HG02840 (cell line): ENCODE results near the gene PHKA2.

Experiments used
- ATAC-seq: cut with Tn5 transposase; IDR thresholded peaks from one replicate; pipeline ENCODE4 v1.9.1; 2021; ENCODE audit warnings: mild to moderate bottlenecking, moderate library complexity, moderate number of reproducible peaks; ENCODE audit not compliant: unreplicated experiment, low FRiP score

The PHKA2 gene

DNA sequence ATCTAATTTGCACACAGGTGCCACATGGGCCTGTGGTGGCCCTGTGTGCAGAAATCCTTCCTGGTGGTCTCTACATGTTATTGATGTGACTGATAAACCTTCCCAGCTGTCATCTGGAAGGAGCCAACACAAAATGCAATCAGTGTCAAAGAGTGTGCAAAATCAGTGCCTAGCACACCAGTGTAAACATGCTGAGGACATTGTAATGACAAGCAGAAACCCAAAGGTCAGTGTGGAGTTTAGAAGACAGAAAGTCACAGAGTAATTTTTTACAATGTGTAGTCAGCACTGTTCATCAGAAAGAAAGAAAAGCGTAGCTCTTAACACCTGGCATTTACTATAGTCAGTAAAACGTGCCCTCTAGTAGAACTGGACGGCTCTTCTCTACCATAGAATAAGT lies 50.3 kb downstream of the PHKA2 start:
- ATAC-seq: no peak

DNA sequence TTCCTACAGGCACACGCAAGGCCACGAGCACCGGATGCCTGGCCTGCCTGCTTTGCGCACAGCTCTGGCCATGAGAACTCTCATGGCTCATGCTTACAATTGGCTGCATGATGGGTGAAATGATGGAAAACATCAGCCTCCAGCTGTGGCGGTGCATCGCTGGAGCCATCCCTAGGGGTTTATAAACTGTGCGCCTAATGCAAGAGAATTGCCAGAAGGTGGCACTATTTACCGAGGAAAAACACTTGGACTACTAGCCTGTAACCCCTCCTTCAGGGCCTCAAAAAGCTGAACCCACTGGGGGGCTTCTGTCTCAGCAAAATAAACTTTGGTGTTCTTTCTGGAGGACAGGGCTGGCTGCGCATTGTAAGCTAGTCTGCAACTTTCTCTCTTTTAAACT lies 51.9 kb downstream of the PHKA2 start:
- no peak for ATAC-seq

GRCh38 chrX:18929775-18930174 lies 54.1 kb downstream of the PHKA2 start:
- ATAC-seq: no peak

DNA sequence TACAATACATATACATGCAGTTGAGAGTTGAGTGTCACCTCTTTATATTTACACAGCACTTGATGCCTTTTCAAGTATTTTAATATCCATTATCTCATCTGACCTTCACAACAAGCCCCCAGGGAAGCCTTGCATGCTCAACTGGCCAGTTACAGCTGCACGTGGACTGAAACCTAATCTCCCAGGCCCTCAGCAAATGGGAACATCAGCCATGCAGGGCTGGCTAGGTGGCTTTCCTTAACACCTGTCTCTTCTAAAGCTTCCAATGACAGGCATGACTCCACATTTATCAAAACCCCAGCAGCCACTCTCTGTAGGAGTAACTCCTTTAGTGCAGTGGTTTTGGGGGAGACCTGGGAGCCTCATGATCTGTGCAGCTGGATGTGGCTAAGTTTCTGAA lies 56.4 kb downstream of the PHKA2 start:
- ATAC-seq: no peak

GRCh38 chrX:18924507-18925088 lies 59.3 kb downstream of the PHKA2 start:
- ATAC-seq: no peak

DNA sequence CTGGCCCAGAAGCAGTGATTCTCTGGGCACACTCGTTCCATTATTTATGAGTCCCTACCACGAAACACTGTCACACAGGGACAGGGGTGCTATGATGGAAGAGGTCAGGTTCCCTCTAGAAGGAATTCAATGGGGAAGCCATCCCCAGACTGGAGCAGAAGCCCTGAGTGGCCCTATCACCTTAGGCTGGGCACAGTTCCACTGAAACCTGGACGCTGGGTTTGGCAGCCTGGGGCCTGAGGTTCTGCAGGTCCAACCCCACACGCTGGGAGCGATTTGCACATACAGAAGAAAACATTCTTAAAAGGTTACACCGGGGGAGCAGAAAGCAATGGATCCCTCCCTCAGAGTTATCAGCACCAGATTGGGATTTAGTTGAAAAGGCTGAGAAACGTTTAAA lies 63.3 kb downstream of the PHKA2 start:
- ATAC-seq: no peak

DNA sequence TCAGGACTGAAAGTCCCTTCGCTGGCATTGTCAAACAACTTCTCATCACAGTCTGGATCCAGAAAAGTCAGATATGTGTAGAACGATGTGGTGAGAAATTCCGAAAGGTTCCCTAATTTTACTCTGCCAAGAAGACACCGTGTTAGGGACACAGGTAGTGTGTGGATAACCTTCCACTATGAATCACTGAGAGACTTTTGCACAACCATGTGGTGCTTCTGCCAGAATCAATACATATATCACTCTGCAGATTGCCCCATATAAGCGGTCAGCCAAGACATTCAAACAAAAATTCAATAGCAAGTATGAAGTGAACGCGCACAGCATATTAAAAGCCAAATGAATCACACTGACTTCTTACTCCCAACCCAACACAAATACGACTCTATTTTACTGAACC lies 63.8 kb downstream of the PHKA2 start:
- ATAC-seq: no peak

DNA sequence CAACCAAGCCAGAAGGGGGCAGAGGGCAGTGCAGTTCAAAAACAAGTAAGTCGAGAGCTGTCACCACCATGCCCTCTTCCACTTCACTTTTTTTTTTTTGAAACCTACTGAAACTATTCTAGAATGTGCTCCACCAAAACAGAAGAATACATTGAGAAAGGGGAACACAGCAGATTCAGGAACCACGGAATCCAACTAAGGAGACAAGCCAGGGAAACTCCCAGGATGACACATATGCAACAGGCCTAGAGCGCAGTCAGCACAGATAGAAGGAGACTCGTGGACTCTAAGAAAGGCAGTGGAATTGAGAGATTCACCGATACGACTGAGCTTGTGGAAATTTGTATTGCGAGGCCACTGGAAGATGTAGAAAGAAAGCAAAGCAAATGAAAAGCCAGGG lies 66.1 kb downstream of the PHKA2 start:
- ATAC-seq: no peak

DNA sequence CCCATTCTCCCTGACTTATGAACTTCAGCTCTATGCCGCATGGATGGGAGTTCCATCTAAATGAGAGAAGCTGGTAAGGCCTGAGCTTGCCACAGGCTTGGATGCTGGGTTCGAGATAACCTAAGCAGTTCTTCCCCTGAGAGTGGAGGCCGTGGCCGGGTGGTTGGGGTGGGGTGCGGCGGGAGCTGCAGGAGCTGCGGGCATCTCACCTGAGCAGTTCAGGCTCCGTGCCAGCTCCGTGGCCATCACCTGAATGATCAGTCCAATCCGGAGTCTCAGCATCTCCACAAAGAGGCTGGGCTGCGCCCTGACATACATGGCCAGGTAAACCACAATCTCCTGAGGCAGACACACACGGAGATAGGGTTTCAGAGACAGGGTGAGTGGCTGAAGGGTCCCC lies 77.6 kb downstream of the PHKA2 start:
- ATAC-seq: no peak

- no peak for ATAC-seq
Observed at GRCh38 chrX:18900401-18900976, 83.4 kb downstream of the PHKA2 start.

- ATAC-seq: no peak
Observed at GRCh38 chrX:18899796-18900380, 84.0 kb downstream of the PHKA2 start.

DNA sequence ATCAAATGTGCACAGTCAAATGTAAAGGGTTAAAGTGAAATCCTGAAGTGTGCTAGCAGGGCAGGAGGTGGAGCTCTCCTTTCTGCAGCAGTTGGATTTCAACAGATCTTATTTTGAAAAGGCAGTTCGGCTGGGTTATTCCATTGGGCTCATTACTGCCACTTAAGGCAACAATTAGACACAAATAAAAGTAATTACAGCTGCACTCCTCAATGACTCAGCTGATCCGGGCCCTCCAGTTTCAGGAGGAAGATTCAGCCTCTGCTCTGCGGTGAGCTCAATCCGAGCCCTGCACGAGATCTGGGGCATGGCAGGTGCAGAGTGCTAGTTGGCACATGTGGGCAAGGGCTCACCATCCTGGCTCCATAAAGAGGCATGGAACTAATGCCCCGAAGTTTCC lies 85.4 kb downstream of the PHKA2 start:
- ATAC-seq: no peak

DNA sequence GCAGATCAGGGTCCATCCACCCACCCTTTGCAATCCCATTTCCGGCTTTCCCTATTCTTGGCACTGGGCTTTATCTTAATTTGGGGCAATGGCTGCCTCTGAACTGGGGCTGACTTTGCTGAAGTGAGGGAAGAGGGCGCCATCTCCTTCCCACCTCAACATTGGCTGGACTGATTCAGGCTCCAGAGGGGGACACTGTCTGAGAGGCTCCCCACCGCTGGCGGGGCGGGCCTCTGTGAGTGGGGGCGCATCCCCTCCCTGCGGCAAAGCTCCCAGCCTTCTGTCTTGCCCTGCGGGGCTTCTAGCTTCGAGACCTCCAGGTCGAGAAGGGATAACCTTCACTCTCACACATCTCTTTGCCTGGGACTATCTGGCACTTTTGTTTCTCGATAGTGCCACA lies 85.8 kb downstream of the PHKA2 start:
- ATAC-seq: no peak

DNA sequence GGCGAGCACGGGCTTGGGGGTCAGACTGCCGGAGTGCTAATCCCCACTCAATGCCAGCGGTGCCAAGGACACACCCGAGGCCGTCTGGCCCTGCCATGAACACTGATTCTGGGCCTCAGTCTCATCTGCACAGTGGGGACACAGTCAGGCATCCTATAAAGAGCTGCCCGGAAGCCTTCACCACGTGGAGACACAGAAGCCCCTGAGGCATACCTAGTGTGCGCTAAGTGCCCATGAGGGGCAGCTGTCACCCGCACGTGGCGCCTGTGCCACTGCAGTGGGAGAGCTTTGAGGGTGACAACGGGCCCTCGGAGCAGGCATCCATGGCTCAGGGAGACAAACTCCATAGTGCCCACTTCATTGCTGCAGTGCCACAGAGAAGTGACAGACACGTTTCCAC lies 86.3 kb downstream of the PHKA2 start:
- no peak for ATAC-seq

- ATAC-seq: no peak
Observed at GRCh38 chrX:18896680-18897544, 87.0 kb downstream of the PHKA2 start.

- ATAC-seq: no peak
Observed at GRCh38 chrX:18895189-18895951, 88.5 kb downstream of the PHKA2 start.

DNA sequence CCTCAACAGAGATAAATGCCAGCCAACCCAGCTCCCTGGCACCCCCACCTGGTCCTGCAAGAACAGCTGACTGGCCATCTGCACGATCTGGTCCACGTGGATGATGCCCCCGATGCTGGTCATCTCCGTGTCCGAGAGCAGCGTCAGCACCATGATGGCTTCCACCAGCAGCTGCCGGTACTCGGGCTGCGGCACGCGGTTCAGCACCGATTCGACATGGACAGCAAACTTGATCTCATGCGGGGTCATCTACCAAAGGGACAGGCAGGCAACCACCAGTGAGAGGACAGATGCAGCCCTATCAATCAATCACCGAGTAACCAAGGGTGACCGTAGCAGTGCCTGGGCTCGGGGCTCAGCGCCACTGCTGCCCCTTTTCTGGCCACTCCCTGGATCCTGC lies 89.8 kb downstream of the PHKA2 start:
- no peak for ATAC-seq

DNA sequence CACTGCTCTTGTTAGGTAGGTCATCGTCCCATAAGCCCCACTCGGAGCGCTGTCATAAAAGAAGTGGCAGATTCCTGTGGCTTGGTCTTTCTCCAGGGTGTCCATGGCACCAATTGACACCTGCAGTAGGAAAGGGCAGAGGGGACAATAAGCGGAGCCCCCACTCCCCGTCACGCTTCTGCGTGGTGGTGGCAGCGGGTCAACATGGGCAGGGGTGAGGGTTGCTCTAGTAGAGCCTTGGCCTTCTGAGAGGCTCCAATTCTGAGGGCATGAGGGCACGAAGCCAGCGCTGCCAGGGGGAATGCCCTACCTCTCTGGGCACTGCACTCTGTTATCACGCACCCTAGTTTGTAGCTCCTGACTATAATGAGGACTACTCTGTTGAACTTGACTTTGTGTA lies 90.4 kb downstream of the PHKA2 start:
- ATAC-seq: no peak

DNA sequence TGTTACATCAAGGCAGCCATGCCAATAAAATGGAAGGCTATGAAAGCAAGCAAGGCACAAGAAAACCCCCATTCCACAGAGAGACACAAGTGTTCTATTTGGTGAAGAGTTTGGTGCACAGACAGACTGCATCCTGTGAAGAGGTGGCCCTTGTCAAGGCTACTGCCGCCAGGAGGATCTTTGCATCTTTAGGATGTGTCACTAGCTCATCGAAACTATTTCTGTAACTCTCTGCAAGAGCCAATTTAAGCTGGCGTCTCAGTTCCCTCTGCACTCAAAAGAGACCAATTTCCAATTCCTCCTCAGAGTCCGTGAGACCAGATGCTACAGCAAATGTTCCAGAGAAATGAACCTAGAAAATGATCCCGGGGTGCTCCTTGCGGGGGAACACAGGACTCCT lies 91.0 kb downstream of the PHKA2 start:
- ATAC-seq: no peak

DNA sequence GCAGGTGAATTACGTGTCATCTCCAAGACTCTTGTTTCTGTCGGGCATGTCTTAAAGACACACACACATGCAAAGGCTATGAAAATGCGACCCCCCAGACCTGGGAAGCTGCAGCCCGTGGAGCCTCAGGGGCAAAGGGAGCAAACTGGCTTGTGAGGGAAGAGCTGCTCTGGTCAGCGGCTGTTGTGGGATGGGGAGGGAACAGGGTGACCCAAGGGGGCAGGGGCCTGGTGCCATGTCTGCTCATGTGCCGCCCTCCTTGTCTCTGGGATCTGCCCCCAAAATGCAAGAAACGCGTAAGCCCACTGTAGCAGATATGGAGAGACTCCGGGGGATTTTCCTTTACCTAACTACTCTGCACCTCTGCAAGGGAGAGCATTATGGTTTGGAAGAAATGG lies 92.4 kb downstream of the PHKA2 start:
- ATAC-seq: no peak
